ENCODE results near the gene SERTAD3. TPM values are rescaled to one million over a fixed set of nuclear protein-coding genes. Genes with fewer than 3 reads are reported as not detected.
"Not testable (repeated sequence)": the region's sequence is repeated elsewhere in the genome, so short reads cannot be mapped to it uniquely, and the experiment has no call there.

The SERTAD3 gene, protein sequence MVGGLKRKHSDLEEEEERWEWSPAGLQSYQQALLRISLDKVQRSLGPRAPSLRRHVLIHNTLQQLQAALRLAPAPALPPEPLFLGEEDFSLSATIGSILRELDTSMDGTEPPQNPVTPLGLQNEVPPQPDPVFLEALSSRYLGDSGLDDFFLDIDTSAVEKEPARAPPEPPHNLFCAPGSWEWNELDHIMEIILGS
- total RNA-seq (2012; rRNA removed), result 19.0 and 23.8 TPM in 2 replicates

DNA sequence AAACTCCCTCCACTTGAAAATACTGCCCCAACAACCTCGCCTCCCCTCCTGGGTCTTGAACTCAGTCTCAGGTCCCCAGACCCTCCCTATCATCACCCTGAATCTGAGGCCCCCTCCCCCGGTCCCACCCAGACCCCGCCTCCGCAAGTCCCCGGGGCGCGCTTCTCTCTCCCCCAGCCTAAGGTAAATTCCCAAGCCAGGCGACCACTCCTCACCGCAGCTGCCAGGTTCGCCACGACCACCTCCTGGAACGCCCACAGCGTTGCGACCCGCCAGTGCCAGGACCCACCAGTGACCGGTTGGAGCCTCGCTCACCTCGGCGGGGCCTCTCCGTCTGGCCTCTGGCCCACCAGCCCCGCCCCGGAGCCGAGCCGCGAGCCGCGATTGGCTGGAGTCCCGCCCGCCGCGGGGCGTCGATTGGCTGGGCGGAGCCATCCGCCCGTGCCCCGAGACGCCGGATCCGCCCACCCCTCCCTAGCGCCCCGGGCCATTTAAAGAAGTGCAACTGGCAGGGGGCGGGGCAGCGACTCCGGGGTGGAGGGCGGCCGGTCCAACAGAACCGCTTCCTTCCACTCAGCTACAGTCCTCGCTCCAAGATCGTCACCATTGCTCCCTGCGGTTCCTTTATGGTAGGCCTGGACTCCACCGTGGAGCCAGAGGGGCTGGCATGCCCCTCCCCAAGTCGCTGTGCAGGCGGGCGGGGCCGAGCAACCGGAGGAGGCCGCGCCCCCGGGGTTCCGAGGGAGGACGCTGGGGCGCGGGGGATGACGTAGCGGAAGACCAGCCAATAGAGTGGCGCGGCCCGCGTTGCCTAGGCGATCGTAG is at the start of gene SERTAD3:
Gene SERTAD3, minus strand, starts transcription at position 336 of the 825 bp plus-strand sequence. CDS start 2,255 bp downstream, outside the sequence.
- H3K4me3 ChIP-seq (ENCODE audit: low read length), result peak within 1 kb of the TSS; percentile 99

DNA sequence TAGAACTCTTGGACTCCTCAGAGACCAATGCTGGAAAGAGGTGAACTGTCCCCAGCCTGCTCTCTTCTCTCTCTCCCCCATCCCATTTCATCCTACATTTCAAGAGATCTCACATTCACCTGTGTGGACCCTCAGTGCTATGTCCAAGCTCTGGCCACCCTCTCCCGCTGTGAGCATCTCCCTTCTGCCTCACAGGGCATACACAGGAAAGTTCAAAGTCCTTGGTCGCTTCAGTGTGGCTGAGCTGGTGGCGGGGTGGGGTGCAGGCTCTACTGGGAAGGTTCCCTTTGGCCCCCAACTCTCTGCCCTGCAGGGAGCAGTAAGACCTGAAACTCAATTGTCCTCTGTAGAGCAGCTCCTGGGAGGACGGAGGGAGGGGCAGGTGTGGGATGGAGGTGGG is 49.6 kb upstream of the SERTAD3 start:
- H3K27me3 ChIP-seq (ENCODE audit: control insufficient read depth, insufficient read depth, low read length), result peaks cover 16% of the 10 kb centered on the region
- no peaks in the 10 kb centered on the region for H3K4me1 ChIP-seq (ENCODE audit: control insufficient read depth, insufficient read depth, low read length)
- H3K9me3 ChIP-seq (replicated peaks; ENCODE audit: low read length), result no peaks in the 10 kb centered on the region
- H3K4me2 ChIP-seq (ENCODE audit: low read length), result no peak overlapping the region
- H3K9ac ChIP-seq (ENCODE audit: low read depth, low read length), result no peak overlapping the region
- H3K4me3 ChIP-seq (ENCODE audit: low read length), result no peak overlapping the region
- H3K36me3 ChIP-seq (ENCODE audit: insufficient read depth, low read length), result no peaks in the 10 kb centered on the region

More for the DNA sequence above, at the start of gene SERTAD3:
- peak within 1 kb of the TSS; percentile 95 for H3K4me2 ChIP-seq (ENCODE audit: low read length)
- no peaks in the 10 kb centered on the region for H3K9me3 ChIP-seq (replicated peaks; ENCODE audit: low read length)
- H3K4me1 ChIP-seq (ENCODE audit: control insufficient read depth, insufficient read depth, low read length), result peaks cover 18% of the 10 kb centered on the region
- no peaks in the 10 kb centered on the region for H3K27me3 ChIP-seq (ENCODE audit: control insufficient read depth, insufficient read depth, low read length)
- H3K9ac ChIP-seq (ENCODE audit: low read depth, low read length), result peak within 1 kb of the TSS; percentile 99
- peaks cover 32% of the 10 kb centered on the region for H3K36me3 ChIP-seq (ENCODE audit: insufficient read depth, low read length)

DNA sequence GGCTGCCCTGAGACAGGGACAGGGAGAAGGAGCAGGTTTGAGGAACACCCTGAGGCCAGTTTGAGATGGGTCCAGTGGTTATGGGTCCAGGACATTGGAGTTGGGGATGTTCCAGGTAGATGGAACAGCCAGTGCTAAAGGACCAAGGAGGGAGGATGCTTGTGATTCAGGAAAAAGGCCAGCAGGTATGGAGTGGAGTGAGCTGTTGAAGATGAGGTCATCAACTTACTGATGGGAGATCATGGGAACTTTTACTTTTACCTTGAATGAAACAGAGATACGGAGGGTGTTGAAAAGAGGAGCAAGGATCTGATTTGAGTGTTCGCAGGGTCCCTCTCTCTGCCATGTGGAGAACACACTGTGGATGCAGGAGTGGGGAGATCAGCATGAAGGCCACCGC is 48.1 kb upstream of the SERTAD3 start:
- Histone ChIP-seq H3K9ac (ENCODE audit: low read depth, low read length) (no peak overlapping the region), H3K4me1 (ENCODE audit: control insufficient read depth, insufficient read depth, low read length) (no peaks in the 10 kb centered on the region), H3K27me3 (ENCODE audit: control insufficient read depth, insufficient read depth, low read length) (peaks cover 16% of the 10 kb centered on the region), H3K4me3 (ENCODE audit: low read length) (no peak overlapping the region), H3K9me3 (replicated peaks; ENCODE audit: low read length) (no peaks in the 10 kb centered on the region), H3K36me3 (ENCODE audit: insufficient read depth, low read length) (no peaks in the 10 kb centered on the region), H3K4me2 (ENCODE audit: low read length) (no peak overlapping the region)

DNA sequence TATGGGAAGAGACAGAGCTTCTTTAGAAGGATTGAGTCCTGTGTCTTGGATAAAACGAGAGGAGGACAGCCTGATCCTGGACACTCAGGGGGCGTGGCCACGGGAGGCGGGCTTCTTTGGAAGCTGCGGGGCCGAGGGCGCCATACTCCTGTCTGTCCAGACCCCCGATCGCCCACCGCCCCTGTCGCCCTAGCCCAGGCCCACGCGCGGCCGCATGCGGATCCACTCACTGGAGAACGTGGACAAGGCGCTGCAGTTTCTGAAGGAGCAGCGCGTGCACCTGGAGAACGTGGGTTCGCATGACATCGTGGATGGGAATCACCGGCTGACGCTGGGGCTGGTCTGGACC is 45.7 kb upstream of the SERTAD3 start:
- Histone ChIP-seq H3K27me3 (ENCODE audit: control insufficient read depth, insufficient read depth, low read length) (peaks cover 16% of the 10 kb centered on the region), H3K4me2 (ENCODE audit: low read length) (no peak overlapping the region), H3K4me1 (ENCODE audit: control insufficient read depth, insufficient read depth, low read length) (no peaks in the 10 kb centered on the region), H3K9ac (ENCODE audit: low read depth, low read length) (no peak overlapping the region), H3K9me3 (replicated peaks; ENCODE audit: low read length) (no peaks in the 10 kb centered on the region), H3K36me3 (ENCODE audit: insufficient read depth, low read length) (no peaks in the 10 kb centered on the region), H3K4me3 (ENCODE audit: low read length) (no peak overlapping the region)

DNA sequence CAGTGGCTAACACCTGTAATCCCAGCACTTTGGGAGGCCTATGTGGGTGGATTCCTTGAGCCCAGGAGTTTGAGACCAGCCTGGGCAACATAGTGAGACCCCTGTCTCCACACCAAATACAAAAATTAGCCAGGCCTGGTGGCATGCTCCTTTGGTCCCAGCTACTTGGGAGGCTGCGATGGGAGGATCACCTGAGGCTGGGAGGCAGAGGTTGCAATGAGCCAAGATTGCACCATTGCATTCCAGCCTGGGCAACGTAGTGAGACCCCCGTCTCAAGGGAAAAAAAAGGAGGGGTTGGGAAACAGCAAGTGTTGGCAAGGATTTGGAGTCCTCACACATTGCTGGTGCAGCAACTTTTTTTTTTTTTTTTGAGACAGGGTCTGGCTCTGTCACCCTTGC is 41.9 kb upstream of the SERTAD3 start:
- no peaks in the 10 kb centered on the region for H3K9me3 ChIP-seq (replicated peaks; ENCODE audit: low read length)
- H3K27me3 ChIP-seq (ENCODE audit: control insufficient read depth, insufficient read depth, low read length), result peaks cover 14% of the 10 kb centered on the region
- no peak overlapping the region for H3K9ac ChIP-seq (ENCODE audit: low read depth, low read length)
- no peaks in the 10 kb centered on the region for H3K4me1 ChIP-seq (ENCODE audit: control insufficient read depth, insufficient read depth, low read length)
- no peak overlapping the region for H3K4me3 ChIP-seq (ENCODE audit: low read length)
- H3K4me2 ChIP-seq (ENCODE audit: low read length), result no peak overlapping the region
- no peaks in the 10 kb centered on the region for H3K36me3 ChIP-seq (ENCODE audit: insufficient read depth, low read length)

DNA sequence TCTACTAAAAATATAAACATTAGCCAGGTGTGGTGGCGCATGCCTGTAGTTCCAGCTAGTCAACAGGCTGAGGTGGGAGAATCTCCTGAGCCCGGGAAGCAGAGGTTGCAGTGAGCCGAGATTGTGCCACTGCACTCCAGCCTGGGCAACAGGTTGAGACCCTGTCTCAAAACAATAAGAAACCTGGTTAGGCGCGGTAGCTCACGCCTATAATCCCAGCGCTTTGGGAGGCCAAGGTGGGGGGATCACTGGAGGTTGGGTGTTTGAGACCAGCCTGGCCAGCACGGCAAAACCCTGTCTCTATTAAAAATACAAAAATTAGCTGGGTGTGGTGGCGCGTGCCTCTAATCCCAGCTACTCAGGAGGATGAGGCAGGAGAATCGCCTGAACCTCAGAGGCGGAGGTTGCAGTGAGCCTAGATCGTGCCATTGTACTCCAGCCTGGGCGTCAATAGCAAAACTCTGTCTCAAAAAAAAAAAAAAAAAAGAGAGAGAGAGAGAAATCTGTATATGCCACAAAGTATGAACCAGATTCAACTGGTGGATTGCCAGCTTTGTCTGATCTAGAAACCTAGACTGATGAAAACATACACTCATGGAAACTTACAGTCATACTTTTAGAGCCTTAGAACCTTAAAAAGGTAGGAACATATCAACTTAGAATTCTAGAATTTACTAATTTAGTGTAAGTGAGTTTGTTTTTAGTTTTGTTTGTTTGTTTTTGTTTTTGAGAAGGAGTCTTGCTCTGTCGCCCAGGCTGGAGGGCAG is 31.9 kb upstream of the SERTAD3 start:
- H3K4me3 ChIP-seq (ENCODE audit: low read length); H3K36me3 ChIP-seq (ENCODE audit: insufficient read depth, low read length); H3K9ac ChIP-seq (ENCODE audit: low read depth, low read length); H3K4me2 ChIP-seq (ENCODE audit: low read length); H3K9me3 ChIP-seq (replicated peaks; ENCODE audit: low read length); H3K4me1 ChIP-seq (ENCODE audit: control insufficient read depth, insufficient read depth, low read length); H3K27me3 ChIP-seq (ENCODE audit: control insufficient read depth, insufficient read depth, low read length): not testable (repeated sequence)

DNA sequence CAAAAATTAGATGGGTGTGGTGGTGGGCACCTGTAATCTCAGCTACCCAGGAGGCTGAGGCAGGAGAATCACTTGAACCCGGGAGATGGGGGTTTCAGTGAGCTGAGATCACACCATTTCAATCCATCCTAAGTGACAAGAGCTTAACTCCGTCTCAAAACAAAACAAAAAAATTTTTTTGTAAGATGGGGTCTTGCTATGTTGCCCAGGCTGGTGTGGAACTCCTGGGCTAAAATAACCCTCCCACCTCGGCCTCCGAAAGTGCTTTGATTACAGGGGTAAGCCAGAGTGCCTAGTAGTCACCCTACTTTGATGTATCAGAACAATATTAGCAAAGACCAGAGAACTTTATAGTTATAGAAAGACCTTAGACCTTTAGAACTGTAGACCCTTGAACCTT is 30.6 kb upstream of the SERTAD3 start:
- no peaks in the 10 kb centered on the region for H3K9me3 ChIP-seq (replicated peaks; ENCODE audit: low read length)
- peaks cover 3% of the 10 kb centered on the region for H3K27me3 ChIP-seq (ENCODE audit: control insufficient read depth, insufficient read depth, low read length)
- H3K9ac ChIP-seq (ENCODE audit: low read depth, low read length), result no peak overlapping the region

DNA sequence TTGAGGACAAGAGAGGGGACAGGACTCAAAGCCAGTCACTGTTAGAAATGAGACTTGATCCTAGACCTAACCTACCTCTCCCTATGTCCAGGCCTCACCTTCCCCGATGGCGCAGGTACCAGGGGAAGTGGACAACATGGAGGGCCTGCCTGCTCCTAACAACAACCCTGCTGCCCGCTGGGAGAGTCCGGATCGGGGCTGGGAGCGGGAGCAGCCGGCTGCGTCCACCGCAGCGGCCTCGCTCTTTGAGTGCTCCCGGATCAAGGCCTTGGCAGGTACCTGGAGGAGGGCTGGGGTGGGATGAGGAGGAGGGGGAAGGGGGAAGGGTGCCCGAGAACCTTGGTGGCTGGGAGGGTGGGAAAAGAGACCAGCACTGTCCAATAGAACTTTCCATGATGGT is 28.4 kb upstream of the SERTAD3 start:
- Histone ChIP-seq H3K36me3 (ENCODE audit: insufficient read depth, low read length) (no peaks in the 10 kb centered on the region), H3K9me3 (replicated peaks; ENCODE audit: low read length) (no peaks in the 10 kb centered on the region), H3K4me3 (ENCODE audit: low read length) (no peak overlapping the region), H3K27me3 (ENCODE audit: control insufficient read depth, insufficient read depth, low read length) (no peaks in the 10 kb centered on the region), H3K4me1 (ENCODE audit: control insufficient read depth, insufficient read depth, low read length) (no peaks in the 10 kb centered on the region), H3K9ac (ENCODE audit: low read depth, low read length) (no peak overlapping the region), H3K4me2 (ENCODE audit: low read length) (no peak overlapping the region)

More for the DNA sequence above, 30.6 kb upstream of the SERTAD3 start:
- Histone ChIP-seq H3K4me2 (ENCODE audit: low read length) (no peak overlapping the region), H3K4me3 (ENCODE audit: low read length) (no peak overlapping the region), H3K36me3 (ENCODE audit: insufficient read depth, low read length) (no peaks in the 10 kb centered on the region), H3K4me1 (ENCODE audit: control insufficient read depth, insufficient read depth, low read length) (no peaks in the 10 kb centered on the region)

DNA sequence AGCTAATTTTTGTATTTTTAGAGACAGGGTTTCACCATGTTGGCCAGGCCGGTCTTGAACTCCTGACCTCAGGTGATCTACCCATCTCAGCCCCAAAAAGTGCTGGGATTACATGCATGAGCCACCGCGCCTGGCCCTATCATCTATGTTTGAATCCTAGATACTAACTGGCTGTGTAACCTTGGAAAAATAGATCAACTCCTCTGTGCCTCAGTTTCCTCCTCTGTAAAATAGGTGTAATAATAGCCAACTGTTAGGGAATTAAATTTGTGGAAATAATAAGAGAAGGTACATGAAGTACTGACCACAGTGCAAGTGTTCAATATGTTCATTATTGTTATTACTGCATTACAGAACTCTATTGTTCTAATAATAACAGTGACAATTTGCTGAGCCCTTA is 27.0 kb upstream of the SERTAD3 start:
- H3K4me1 ChIP-seq (ENCODE audit: control insufficient read depth, insufficient read depth, low read length), result peaks cover 7% of the 10 kb centered on the region
- no peaks in the 10 kb centered on the region for H3K36me3 ChIP-seq (ENCODE audit: insufficient read depth, low read length)
- no peaks in the 10 kb centered on the region for H3K9me3 ChIP-seq (replicated peaks; ENCODE audit: low read length)
- no peak overlapping the region for H3K9ac ChIP-seq (ENCODE audit: low read depth, low read length)
- no peak overlapping the region for H3K4me2 ChIP-seq (ENCODE audit: low read length)
- H3K4me3 ChIP-seq (ENCODE audit: low read length), result no peak overlapping the region
- H3K27me3 ChIP-seq (ENCODE audit: control insufficient read depth, insufficient read depth, low read length), result peaks cover 7% of the 10 kb centered on the region

DNA sequence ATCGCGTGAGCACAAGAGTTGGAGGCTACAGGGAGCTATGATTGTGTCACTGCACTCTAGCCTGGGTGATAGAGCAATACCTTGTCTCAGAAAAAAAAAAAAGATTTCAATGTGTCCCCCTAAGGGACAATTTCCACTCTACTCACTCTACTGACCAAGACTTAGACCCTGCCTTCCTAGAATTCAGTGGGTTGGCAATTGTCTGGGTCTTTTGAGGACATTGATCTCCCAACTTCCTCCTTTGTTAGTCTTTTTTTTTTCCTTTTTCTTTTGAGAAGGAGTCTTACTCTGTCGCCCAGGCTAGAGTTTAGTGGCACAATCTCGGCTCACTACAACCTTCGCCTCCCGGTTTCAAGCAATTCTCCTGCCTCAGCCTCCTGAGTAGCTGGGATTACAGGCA is 24.9 kb upstream of the SERTAD3 start:
- H3K9ac ChIP-seq (ENCODE audit: low read depth, low read length), result no peak overlapping the region
- H3K27me3 ChIP-seq (ENCODE audit: control insufficient read depth, insufficient read depth, low read length), result peaks cover 8% of the 10 kb centered on the region
- no peak overlapping the region for H3K4me2 ChIP-seq (ENCODE audit: low read length)
- no peak overlapping the region for H3K4me3 ChIP-seq (ENCODE audit: low read length)
- H3K36me3 ChIP-seq (ENCODE audit: insufficient read depth, low read length), result no peaks in the 10 kb centered on the region
- peaks cover 21% of the 10 kb centered on the region for H3K4me1 ChIP-seq (ENCODE audit: control insufficient read depth, insufficient read depth, low read length)
- H3K9me3 ChIP-seq (replicated peaks; ENCODE audit: low read length), result no peaks in the 10 kb centered on the region

DNA sequence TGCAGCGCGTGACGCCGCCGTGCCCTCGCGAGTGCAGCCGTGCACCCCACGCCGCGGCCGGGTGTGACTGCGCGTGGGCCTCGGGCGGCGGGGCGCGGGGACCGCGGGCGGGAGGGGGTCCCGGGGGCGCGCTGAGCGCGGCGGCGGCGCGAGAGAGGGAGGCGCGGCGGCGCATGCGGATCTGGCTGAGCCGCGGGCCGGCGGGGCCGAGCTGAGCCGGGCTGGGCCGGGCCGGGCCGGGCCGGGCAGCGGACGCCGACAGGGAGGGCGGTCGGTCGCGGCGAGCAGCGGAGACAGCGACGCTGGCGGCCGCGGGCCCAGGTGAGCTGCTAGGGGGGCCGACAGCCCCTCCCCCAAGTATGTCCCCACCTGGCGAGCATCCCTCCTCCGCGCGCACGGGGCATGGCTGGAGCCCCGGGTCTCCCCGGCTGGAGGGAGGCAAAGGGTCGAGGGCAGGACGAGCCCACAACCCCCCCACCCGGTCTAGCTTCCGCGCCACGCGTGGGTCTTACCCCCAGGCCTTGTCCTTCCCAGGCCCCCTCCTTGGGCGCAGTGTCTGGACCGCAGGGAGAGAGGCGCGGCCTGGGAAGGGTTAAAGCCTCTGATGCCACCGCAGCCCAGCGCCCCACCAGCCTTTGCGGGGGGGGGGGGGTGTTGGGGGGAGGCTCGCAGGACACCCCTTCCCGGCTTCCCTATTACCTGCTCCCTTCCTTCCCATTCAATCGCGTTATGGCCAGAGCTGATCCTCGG is 23.0 kb upstream of the SERTAD3 start, which contains the start of gene SPTBN4:
Gene SPTBN4, plus strand, starts transcription at position 17 of the 750 bp plus-strand sequence. CDS start 5,621 bp downstream, outside the sequence.
- H3K27me3 ChIP-seq (ENCODE audit: control insufficient read depth, insufficient read depth, low read length), result peaks cover 8% of the 10 kb centered on the region
- no peaks in the 10 kb centered on the region for H3K36me3 ChIP-seq (ENCODE audit: insufficient read depth, low read length)
- H3K9ac ChIP-seq (ENCODE audit: low read depth, low read length), result no peak within 1 kb of the TSS
- H3K4me3 ChIP-seq (ENCODE audit: low read length), result peak within 1 kb of the TSS; percentile 67
- peak within 1 kb of the TSS; percentile 92 for H3K4me2 ChIP-seq (ENCODE audit: low read length)
- H3K9me3 ChIP-seq (replicated peaks; ENCODE audit: low read length), result no peaks in the 10 kb centered on the region
- H3K4me1 ChIP-seq (ENCODE audit: control insufficient read depth, insufficient read depth, low read length), result peaks cover 29% of the 10 kb centered on the region

All from skeletal muscle satellite cell (primary cell).